NCI-H2227 (cell line): Measurements from ENCODE around the gene MIA.
"Not testable (repeated sequence)": the region's sequence is repeated elsewhere in the genome, so short reads cannot be mapped to it uniquely, and the experiment has no call there.

Source experiments
- DNase-seq: peaks from one replicate; lab custom pipeline; 2025; ENCODE audit not compliant: unreplicated experiment; lab: John Stamatoyannopoulos, UW

The MIA gene

DNA sequence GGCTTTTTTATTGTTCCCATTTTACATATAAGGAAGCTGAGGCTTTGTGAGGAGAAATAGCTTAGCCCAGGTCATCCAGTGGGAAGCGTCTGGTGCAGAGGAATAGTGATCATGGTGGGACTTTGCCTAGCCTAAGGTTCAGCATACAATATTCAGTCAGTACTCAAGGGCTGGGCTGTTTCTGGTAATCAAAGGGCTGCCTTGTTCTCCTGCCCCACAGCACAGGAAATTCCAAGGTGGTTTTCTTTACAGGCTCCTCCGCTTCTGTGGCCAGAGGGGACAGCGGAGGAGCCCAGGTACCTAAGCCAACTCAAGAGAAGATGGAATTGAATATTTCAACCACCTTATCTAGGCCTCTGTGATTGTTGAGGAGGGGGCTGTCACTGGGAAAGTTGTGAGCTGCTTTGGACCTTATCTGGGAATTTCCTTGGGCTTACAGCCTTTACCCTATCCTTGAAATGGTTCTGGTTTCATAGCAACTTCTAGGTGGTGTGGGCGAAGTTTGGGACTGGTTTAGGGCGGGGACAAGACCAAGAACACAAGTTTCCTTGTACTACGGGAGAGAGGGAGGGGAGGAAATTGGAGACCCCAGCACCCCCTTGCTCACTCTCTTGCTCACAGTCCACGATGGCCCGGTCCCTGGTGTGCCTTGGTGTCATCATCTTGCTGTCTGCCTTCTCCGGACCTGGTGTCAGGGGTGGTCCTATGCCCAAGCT, at the start of gene MIA:
MIA (plus strand) TSS at position 606 of the 716 bp plus-strand sequence; CDS start at position 628, 22 bp downstream.
- DNase-seq: no peak

DNA sequence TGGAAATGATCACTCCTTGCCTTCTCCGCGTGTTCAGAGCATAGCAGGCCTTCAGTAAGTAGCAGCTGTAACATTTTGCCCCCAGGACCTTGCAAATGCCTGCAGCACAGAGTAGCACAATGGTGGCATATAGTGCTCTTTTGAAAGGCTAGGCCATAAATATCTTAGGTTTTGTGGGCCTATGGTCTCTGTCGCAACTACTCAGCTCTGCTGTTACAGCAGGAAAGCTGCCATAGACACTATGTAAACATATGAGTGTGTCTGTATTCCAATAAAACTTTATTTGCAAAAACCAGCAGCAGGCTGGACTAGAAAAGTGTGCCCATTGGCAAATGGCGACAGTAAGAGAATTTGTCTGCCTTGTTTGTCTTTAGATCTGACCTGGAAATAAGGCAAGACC, 49.0 kb upstream of the MIA start:
- DNase-seq: no peak

DNA sequence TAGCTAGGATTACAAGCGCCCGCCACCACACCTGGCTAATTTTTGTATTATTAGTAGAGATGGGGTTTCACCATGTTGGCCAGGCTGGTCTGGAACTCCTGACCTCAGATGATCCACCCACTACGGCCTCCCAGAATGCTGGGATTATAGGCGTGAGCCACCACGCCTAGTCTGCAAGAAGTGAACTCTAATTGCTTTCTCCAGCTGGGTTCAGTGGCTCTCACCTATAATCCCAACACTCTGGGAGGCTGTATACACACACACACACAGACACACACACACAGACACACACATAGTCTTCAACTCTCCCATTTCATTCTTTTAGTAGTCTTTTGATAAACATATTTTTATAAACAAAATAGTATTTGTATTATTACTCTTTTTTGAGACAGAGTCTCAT, 45.3 kb upstream of the MIA start:
- not testable (repeated sequence) for DNase-seq

DNA sequence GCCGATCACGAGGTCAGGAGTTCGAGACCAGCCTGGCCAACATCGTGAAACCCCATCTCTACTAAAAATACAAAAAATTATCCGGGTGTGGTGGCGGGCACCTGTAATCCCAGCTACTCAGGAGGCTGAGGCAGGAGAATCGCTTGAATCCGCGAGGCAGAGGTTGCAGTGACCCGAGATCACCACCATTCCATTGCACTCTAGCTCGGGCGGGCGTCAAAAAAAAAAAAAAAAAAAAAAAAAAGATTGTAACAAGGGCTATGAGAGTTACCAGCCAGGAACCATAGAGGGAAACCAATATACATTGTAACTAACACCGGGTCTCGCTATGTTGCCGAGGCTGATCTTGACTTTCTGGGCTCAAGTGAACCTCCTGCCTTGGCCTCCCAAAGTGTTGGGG, 43.0 kb upstream of the MIA start:
- DNase-seq: not testable (repeated sequence)

DNA sequence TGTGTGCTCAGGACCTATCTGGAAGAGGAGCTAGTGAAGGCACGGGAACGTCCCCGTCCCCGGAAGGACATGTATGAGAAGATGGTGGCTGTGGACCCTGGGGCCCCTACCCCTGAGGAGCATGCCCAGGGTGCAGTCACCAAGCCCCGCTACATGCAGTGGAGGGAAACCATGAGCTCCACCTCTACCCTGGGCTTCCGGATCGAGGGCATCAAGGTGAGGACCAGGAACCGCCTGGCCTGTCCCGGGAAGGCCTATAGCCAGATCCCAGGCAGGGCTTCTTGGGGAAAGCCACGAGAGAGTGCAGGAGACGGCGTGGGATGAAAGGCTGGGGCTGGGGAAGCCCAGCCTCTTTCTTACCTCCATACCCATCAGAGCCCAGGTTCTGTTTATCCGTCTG, 42.2 kb upstream of the MIA start:
- no peak for DNase-seq

DNA sequence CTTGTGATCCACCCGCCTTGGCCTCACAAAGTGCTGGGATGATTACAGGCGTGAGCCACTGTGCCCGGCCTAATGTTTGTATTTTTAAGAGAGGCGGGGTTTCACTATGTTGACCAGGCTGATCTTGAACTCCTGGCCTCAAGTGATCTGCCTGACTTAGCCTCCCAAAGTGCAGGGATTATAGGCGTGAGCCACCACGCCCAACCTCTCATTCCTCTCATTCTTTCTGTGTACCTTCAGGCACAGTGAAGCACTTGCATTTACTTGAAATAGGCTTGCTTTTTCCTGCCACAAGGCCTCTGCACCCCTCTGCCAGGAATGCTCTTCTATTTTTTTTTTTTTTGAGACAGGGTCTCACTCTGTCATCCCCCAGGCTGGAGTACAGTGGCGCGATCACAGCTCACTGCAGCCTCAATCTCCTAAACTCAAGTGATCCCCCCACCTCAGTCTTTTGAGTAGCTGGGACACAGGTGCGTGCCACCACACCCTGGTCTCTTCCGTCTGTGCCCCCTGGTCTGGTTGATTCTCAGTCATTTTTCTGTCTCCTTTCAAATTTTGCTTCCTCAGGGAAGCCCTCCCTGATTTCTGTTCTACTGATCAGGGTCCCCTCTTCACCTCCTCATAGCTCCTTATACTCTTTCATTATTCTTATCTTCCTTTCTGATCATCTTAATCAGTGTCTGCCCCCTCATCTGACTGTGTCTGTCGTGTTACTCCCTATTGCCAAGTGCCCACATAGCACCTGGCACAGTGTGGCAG, 40.1 kb upstream of the MIA start:
- DNase-seq: no peak

DNA sequence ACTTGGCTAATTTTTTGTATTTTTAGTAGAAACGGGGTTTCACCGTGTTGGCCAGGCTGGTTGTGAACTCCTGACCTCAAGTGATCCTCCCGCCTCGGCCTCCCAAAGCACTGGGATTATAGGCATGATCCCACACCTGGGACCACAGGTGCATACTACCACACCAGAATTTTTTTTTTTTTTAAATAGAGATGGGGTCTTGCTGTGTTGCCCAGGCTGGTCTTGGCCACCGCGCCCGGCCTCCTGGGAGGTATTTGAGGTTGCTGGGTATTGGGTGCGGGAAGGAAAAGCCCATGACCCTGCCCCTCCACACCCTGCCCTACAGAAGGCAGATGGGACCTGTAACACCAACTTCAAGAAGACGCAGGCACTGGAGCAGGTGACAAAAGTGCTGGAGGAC, 38.7 kb upstream of the MIA start:
- no peak for DNase-seq

DNA sequence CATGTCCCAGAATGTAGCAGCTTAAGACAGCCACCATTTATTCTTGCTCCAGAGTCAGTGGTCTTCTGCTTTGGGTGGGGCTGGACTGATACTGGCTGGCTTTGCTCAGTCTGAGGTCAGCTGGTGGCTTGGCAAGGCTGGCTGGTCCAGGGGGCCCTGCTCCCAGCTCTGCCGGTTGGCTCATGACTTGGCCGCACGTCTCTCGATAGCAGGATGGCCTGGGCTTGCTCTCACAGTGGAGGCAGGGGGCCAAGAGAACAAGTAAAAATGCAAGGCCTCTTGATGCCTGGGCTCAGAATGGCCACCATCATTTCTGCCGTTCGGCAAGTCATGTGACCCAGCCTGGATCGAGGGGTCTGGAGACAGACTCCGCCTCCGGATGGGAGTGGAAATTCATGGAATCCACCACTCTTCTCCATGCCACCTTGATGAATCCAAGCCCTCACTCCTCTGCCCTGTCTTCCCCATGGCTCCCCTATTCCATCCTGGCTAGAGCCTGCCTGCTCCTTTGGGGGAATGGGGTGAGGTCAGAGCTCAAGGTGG, 38.1 kb upstream of the MIA start:
- no peak for DNase-seq

DNA sequence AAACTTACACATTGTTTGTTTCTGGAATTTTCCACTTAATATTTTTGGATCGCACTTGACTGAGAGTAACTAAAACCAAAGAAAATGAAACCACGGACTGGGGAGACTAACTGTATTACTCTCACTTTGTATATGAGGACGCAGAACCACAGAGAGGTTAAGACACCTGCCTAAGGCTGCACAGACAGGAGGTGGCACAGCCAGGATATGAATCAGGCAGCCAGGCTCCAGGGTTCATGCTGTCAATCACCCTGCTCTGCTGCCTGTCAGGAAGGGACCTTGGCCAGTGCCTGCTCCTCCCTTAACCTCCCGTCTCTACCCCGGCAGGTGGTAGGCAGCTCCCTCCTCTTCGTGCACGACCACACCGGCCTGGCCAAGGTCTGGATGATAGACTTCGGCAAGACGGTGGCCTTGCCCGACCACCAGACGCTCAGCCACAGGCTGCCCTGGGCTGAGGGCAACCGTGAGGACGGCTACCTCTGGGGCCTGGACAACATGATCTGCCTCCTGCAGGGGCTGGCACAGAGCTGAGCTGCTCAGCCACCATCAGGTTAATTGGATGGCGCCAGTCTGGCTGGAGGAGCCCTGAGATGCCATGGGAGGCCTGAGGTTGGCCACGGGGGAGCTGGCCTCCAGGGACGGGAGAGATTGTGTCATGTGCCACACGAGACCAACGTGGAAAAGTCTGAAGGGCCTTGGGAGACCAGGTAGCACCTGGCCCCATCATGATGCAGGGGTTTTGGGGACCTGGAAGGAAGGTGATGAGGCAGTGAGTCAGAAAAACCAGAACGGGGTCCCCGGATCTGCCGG, 36.1 kb upstream of the MIA start:
- DNase-seq: no peak

DNA sequence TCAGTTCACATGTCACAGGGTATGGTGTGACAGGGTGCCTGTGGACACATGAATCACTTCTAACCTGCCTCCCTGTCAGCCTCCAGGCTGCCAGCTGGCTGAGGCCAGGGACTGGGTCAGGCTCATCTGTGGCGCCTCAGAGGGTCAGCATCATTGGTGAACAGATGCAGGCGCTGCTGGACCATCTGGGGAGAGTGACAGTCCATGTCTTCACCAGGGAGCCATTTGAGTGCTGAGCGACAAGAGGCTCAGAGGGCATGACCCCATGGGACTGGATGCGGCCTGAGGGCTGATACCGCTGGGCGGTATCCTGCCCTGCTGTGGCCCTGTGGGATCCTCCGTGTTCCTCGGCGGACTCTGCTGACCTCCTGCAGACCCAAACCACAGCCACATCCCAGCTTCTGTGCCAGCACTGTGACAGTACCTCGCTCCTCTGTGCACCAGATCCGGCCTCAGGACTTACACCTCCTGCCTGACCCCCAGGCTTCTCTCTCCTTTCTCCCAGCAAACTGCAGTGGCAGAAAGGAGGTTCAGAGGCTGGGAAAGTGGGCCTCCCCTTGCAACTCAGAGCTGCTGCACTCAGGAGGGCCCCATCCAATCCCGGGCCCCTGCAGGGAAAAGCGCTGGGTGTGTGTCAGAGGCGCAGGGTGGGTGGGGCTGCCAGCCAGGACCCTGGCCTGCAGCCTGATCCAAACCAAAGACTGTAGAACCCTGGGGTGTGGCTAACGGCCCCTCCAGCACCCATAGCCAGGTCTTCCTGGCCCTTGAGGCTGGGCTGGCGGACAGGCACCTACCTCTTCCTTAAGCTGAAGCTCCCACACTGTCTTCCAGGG, 35.2 kb upstream of the MIA start:
- DNase-seq: no peak

DNA sequence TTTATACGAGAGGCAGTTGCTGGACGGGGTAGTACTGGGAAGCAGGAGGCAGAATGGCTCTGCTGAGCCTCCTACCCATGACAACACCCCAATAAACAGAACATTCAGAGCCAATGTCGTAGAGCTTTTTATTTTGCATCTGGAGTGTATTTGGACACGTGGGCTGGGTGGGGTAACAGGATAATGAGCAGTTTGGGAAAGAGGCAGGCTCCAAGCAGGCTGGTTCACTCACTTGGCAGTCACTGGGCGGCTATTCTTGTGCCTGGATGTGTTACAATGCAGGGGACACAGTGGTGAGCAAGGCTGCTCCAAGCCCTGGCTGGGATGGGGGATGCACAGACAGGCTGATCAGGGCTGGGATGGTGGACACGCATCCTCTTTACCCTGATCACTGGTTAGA, 34.6 kb upstream of the MIA start:
- DNase-seq: peak; percentile 77

DNA sequence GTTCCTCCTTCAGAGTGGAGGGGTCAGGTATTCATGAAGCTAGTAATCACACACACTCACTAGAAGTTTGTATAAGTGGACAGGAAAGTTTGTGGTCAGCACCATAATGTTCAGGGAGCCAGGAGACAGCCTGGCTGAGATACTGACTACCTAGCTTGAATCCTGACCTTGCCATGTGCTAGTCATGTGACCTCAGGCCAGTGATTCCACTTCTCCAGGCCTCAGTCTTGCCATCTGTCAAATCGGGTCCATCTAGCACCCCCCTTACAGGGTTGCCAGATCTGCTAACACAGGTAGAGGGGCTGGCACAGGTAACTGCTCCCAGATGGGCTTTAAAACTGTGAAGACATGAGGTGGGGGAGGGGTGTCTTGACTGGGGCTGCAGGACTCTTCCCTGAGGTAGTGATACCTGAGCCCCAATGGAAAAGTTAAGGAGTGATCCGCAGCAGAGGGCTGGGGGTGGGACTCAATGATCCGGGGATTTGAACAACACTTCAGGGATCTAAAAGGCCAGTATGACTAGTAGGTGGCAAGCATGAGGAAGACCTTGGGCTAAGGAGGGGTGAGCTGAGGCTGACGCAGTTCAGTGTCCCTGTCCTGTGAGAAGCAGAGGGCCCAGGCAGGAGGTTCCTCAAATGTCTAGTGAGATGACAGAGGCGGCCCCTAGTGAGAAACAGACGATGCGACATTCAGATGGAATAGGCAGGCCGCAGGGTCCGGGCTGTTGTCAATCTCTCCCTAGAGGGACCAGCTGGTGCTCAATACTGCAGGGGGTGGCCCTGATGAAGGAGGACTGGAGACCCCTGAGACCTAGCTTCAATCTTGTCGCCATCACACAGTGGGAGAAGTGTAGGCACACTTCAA, 33.6 kb upstream of the MIA start:
- no peak for DNase-seq

DNA sequence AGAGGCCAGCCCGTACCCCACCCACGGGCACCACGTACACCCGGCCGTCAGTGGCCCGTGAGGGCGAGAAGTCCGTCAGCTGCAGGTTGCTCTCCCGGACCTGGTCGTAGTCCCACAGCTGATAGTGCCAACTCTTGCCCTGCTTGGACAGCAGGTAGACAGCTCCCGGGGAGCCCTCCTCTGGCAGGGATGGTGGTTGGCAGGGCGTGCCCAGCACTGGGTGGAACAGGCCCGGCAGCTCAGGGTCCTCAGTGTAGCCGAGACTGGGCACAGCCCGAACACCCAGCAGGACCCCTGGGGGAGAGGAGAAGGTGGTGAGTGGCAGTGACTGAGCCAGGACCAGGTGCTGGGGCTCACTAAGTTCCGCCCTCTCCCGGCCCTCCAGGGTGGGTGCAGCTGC, 32.8 kb upstream of the MIA start:
- DNase-seq: no peak

DNA sequence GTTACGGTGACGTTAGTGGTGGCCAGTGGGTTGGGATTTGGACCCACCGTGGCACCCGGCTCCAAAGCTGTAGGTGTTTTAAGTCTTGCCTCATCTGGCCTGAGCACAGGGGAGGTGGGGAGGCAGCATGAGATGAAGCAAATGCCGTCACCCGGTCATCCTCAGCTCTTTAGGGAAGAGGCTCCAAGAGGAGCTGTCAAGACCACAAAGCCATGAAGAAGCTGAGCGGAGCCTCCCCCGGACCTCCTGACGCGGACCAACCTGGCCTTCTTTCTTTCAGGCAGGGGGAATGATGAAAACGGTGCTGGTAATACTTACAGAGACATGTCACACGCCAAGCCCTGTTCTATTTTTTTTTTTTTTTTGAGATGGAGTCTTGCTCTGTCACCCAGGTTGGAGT, 32.4 kb upstream of the MIA start:
- DNase-seq: no peak

DNA sequence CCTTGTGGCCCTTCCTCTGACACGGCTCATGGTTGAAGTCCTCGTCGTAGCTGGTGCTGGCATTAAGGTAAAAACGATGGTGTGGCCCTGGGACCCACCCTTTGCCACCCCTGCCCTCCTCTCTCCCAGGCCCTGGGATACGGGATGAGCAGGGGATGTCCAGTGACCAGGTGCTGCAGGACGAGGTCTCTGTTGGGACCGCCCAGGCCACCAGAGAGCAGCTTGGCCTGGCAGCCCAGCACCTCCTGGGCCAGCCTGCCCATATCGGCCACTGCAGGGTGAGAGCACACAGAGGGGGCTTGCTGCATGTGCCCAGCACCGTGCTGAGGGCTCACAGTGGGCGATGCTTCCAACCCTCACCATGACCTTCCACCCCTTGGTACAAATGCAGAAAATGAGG, 31.4 kb upstream of the MIA start:
- no peak for DNase-seq

DNA sequence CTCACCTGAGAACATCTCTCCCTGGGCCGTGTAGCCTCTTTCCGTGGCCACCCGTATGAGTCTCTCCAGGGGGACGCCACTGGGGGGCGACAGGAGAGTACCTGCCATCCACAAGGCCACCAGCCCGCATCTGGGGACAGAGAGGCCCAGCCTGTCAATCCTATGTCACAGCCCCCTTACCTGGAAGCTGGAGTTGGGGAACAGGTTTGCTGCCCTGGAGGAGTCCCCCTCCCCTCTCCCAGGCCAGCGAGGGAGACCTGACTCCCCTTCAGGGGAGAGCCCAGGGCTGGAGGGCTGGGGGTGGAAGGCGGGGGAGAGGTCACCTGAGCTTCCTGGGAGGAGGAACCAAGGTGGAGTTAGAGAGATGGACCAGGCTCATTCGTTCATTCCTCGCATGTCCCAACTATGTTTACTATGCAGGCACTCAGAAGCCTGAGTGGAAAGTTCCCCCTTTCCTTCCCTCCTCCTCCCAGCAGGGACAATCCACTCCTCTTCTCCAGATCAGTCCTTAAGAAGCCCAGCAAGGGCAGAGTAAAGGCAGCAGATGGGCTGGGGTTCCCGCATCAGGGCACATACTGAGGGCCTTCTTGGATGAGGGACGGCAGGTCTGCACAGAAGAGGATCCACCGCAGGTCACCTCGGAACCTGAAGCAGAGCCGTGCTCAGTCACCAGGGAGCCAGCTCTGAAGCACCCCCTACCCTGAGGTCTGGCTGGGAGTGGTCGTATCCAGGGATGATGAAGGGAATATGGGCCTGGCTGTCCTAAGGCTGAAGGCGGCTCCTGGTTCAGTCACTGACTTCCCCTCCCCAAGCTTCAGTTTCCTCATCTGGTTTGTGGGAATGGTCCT, 30.5 kb upstream of the MIA start:
- no peak for DNase-seq

DNA sequence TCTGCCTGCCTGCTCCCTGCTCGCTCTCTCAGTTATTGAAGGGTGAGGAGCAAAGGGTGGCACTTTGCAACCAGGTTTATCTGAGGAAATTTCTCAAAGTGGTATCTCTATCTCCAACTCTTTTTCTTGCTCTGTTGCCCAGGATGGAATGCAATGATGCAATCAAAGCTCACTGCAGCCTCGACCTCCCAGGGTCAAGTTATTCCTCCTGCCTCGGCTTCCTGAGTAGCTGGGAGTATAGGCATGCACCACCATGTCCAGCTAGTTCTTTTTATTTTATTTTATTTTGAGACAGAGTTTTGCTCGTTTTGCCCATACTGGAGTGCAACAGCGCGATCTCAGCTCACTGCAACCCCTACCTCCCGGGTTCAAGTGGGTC, 29.9 kb upstream of the MIA start:
- no peak for DNase-seq

DNA sequence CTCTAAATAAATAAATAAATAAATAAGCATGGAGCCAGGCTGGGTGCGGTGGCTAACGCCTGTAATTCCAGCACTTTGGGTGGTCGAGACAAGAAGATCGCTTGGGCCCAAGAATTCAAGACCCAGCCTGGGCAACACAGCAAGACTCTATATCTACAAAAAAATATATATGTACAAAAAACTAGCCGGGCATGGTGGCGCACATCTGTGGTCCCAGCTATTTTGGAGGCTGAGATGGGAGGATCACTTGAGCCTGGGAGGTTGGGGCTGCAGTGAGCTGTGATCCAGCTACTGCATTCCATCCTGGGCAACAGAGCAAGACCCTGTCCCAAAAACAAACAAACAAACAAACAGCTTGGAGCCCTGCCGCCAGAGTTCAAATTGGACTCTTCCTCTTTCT, 27.8 kb upstream of the MIA start:
- no peak for DNase-seq
